ENCODE measurements around the gene IFNGR2. TPM values are rescaled to one million over a fixed set of nuclear protein-coding genes. Genes with fewer than 3 reads are reported as not detected.

Gene IFNGR2
- total RNA-seq, 4 donors from 2014 or later: 53.7 to 96.3 (median 67.6) TPM

DNA sequence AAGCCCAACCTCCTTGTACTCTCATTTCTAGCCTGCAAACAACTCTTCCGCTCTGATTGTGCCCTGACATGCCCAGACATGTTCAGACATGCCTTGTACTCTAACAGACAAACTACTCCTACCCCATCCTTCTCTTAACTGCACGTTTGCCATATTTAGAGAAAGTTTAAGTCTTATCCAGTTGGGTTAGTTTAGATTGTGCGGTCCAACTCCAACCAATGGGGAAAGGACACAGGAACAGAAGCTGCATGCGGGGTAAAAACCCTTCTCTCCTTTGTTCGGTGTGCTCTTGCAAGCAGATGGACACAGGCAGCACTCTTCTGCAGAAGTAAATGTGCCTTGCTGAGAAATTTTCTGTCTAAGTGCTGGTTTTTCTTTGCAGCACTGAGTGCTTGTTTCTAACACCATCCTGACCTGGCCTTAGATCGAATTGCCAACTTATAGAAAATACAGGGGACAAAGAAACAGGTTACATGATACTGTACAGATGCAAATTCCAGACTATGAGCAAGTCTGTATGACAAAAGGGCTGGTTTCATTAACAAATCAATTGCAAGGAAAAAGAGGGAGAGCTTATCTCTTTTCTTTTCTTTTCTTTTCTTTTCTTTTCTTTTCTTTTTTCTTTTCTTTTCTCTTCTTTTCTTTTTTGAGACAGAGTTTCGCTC, 35.8 kb upstream of the IFNGR2 start:
- Histone ChIP-seq H3K9me3 (peaks cover 0 to 19% (median 5%) of the 10 kb centered on the region in 4 donors), H3K27me3 (no peaks in the 10 kb centered on the region), H3K36me3 (no peaks in the 10 kb centered on the region), H3K27ac (no peak overlapping the region), H3K4me1 (no peaks in the 10 kb centered on the region), H3K4me3 (no peak overlapping the region)
- TF ChIP-seq, protein P1, sequence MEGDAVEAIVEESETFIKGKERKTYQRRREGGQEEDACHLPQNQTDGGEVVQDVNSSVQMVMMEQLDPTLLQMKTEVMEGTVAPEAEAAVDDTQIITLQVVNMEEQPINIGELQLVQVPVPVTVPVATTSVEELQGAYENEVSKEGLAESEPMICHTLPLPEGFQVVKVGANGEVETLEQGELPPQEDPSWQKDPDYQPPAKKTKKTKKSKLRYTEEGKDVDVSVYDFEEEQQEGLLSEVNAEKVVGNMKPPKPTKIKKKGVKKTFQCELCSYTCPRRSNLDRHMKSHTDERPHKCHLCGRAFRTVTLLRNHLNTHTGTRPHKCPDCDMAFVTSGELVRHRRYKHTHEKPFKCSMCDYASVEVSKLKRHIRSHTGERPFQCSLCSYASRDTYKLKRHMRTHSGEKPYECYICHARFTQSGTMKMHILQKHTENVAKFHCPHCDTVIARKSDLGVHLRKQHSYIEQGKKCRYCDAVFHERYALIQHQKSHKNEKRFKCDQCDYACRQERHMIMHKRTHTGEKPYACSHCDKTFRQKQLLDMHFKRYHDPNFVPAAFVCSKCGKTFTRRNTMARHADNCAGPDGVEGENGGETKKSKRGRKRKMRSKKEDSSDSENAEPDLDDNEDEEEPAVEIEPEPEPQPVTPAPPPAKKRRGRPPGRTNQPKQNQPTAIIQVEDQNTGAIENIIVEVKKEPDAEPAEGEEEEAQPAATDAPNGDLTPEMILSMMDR (IDR thresholded peaks at IDR 0.05): no peak
- no peak for TF ChIP-seq POLR2A (IDR thresholded peaks at IDR 0.05)
- DNase-seq: no peak

DNA sequence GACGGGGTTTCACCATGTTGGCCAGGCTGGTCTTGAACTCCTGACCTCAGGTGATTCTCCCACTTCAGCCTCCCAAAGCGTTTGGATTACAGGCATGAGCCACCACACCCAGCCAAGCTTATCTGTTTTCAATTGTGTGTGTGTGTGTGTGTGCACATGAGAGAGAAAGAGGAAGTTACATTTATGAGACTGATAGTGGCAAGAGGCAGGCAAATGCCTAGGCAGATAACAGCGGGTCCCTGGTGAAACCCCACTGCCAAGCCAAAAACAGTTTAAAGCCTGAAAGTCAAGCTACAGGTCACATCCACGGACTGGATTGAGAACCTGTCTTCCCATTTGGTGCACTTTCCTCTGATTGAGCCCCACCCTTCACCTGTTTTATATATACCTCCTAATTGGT, 35.1 kb upstream of the IFNGR2 start:
- H3K36me3 ChIP-seq: no peaks in the 10 kb centered on the region
- H3K4me1 ChIP-seq: no peaks in the 10 kb centered on the region
- no peak for TF ChIP-seq POLR2A (IDR thresholded peaks at IDR 0.05)
- TF ChIP-seq, protein P1 (IDR thresholded peaks at IDR 0.05): no peak
- DNase-seq: no peak
- H3K4me3 ChIP-seq: no peak overlapping the region
- H3K27ac ChIP-seq: no peak overlapping the region
- peaks cover 0 to 19% (median 5%) of the 10 kb centered on the region in 4 donors for H3K9me3 ChIP-seq
- no peaks in the 10 kb centered on the region for H3K27me3 ChIP-seq

DNA sequence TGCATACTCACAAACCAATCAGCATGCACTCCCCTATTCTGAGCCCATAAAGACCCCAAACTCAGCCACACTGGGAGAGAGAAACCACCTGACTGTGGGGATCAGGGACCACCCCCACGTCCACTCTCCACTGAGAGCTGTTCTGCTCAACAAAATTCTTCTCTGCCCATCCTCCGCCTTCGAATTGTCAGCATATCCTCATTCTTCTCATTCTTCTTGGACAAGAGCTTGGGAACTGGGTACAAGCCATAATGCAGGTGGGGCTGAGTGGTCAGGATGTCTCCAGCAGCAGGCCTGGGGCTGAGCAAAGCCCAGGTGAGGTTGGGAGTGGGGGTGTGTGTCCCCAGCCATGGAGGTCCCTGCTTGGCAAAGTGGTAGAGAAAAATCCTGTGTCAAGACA, 34.6 kb upstream of the IFNGR2 start:
- no peaks in the 10 kb centered on the region for H3K27me3 ChIP-seq

DNA sequence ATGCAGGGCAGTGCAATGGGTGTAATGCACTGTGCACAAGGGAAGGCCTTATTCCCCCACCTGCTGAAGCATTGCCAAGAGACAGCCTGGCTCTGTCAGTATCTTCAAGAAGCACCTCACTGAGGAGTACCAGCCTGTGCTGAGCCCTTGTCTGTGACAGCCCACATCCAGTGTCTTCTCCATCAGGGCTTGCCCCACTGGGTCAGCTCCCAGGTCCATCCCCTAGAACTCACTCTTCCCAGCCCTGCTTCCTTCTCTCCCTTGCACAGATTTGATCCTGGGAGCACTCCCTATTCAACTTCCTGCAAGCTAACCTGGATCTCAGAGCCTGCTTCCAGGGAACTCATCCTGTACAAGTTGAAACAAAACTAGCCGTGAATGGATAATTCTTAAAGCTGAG, 33.6 kb upstream of the IFNGR2 start:
- Histone ChIP-seq H3K9me3 (peaks cover 0 to 19% (median 5%) of the 10 kb centered on the region in 4 donors), H3K36me3 (no peaks in the 10 kb centered on the region), H3K4me3 (no peak overlapping the region), H3K27me3 (no peaks in the 10 kb centered on the region), H3K27ac (no peak overlapping the region), H3K4me1 (peaks cover 0 to 5% (median 2%) of the 10 kb centered on the region in 4 donors)
- no peak for DNase-seq
- TF ChIP-seq, protein P1 (IDR thresholded peaks at IDR 0.05): no peak
- no peak for TF ChIP-seq POLR2A (IDR thresholded peaks at IDR 0.05)

More for the DNA sequence above, 34.6 kb upstream of the IFNGR2 start:
- TF ChIP-seq, protein P1 (IDR thresholded peaks at IDR 0.05): no peak
- no peak overlapping the region for H3K27ac ChIP-seq
- H3K4me3 ChIP-seq: no peak overlapping the region
- no peak for DNase-seq
- peaks cover 0 to 19% (median 5%) of the 10 kb centered on the region in 4 donors for H3K9me3 ChIP-seq
- H3K4me1 ChIP-seq: peaks cover 0 to 2% (median 0%) of the 10 kb centered on the region in 4 donors
- H3K36me3 ChIP-seq: no peaks in the 10 kb centered on the region

DNA sequence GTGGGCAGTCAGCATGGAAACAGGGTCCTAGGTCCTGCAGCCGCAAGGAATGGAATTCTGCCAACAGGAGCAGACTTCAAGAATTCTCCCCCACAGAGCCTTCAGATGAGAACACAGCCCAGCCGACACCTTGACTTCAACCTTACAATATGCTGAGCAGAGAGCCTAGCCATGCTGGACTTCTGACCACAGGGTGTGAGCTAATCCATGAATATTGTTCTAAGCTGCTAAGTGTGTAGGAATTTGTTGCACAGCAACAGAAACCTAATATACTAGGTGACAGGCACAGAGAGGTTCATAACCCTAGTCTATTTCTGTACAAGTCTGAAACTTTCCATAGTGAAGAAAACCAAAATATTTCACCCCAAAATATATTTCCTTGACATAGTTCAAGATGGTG, 32.9 kb upstream of the IFNGR2 start:
- peak in 1 of 3 donors; percentile 42 for DNase-seq
- Histone ChIP-seq H3K36me3 (no peaks in the 10 kb centered on the region), H3K4me1 (peaks cover 0 to 10% (median 6%) of the 10 kb centered on the region in 4 donors), H3K4me3 (no peak overlapping the region), H3K27ac (no peak overlapping the region), H3K9me3 (peaks cover 0 to 19% (median 5%) of the 10 kb centered on the region in 4 donors), H3K27me3 (no peaks in the 10 kb centered on the region)
- TF ChIP-seq, protein P1 (IDR thresholded peaks at IDR 0.05): no peak
- no peak for TF ChIP-seq POLR2A (IDR thresholded peaks at IDR 0.05)

Data from Peyer's patch (tissue), 4 donors.